HG03045 (cell line): Measurements from ENCODE around the gene POLR3H.

Experiments
- ATAC-seq: cut with Tn5 transposase; IDR thresholded peaks from one replicate; pipeline ENCODE4 v1.9.1; 2021; ENCODE audit warnings: mild to moderate bottlenecking, moderate library complexity; ENCODE audit not compliant: unreplicated experiment

The POLR3H gene

GRCh38 chr22:41488076-41488475, 56.2 kb downstream of the POLR3H start:
- ATAC-seq = no peak

- ATAC-seq = no peak
Measured at GRCh38 chr22:41487037-41487935, 57.0 kb downstream of the POLR3H start.

- ATAC-seq = no peak
Measured at GRCh38 chr22:41485033-41485432, 59.2 kb downstream of the POLR3H start.

- ATAC-seq = no peak
Measured at GRCh38 chr22:41482319-41482935, 61.8 kb downstream of the POLR3H start.

GRCh38 chr22:41481925-41482318, 62.3 kb downstream of the POLR3H start:
- ATAC-seq = no peak

- ATAC-seq = no peak
Measured at GRCh38 chr22:41481131-41481830, 63.0 kb downstream of the POLR3H start.

GRCh38 chr22:41480397-41480735, 63.9 kb downstream of the POLR3H start:
- ATAC-seq = no peak

GRCh38 chr22:41479671-41480396, 64.4 kb downstream of the POLR3H start:
- ATAC-seq = no peak

- no peak for ATAC-seq
Measured at GRCh38 chr22:41478891-41479521, 65.3 kb downstream of the POLR3H start.

- ATAC-seq = no peak
Measured at GRCh38 chr22:41478473-41478872, 65.8 kb downstream of the POLR3H start.
